ENCODE data around the gene NRARP. TPM values are rescaled to one million over a fixed set of nuclear protein-coding genes. Genes with fewer than 3 reads are reported as not detected.
A peak's percentile ranks its signal among the peaks of the same experiment; 100 is the strongest.

The NRARP gene
- total RNA-seq, 6 experiments from 2014 or later = 0.57 to 2.3 (median 0.98) TPM

- TF ChIP-seq POLR2A (IDR thresholded peaks at IDR 0.05) (no peak), CTCF (IDR thresholded peaks at IDR 0.05) (no peak)
- no peak overlapping the region for H3K27ac ChIP-seq
- WGBS (ENCODE audit: insufficient coverage, low coverage, low lambda C conversion rate, missing lambda C conversion rate) = 80% methylated on average over 3 of the region's 15 CpGs
- DNase-seq = peak in 1 of 3 donors; percentile 45
- no peaks in the 10 kb centered on the region for H3K9me3 ChIP-seq
- no peak for ATAC-seq
- no peak overlapping the region for H3K4me3 ChIP-seq
- no peaks in the 10 kb centered on the region for H3K36me3 ChIP-seq
- no peaks in the 10 kb centered on the region for H3K27me3 ChIP-seq
- H3K4me1 ChIP-seq = peaks cover 0 to 5% (median 0%) of the 10 kb centered on the region in 4 donors
- intact Hi-C loops (cut with DNase I) = loop anchor here in 1 of 2 donors (10.0 kb wide), 1 partner anchor 95 kb away; no protein-coding TSS in a partner anchor
These were observed 7.5 kb upstream of the NRARP start for GRCh38 chr9:137309368-137310188.

- ATAC-seq = no peak
- H3K36me3 ChIP-seq = no peaks in the 10 kb centered on the region
- DNase-seq = peak in 1 of 3 donors; percentile 33
- intact Hi-C loops (cut with DNase I) = loop anchor here in 1 of 2 donors (10.0 kb wide), 1 partner anchor 97 kb away; no protein-coding TSS in a partner anchor
- H3K9me3 ChIP-seq = no peaks in the 10 kb centered on the region
- H3K27me3 ChIP-seq = peaks cover 0 to 4% of the 10 kb centered on the region in 2 donors
- H3K4me1 ChIP-seq = peaks cover 0 to 5% (median 0%) of the 10 kb centered on the region in 4 donors
- no peak overlapping the region for H3K4me3 ChIP-seq
- TF ChIP-seq CTCF (IDR thresholded peaks at IDR 0.05) = no peak
- no peak for TF ChIP-seq POLR2A (IDR thresholded peaks at IDR 0.05)
- H3K27ac ChIP-seq = no peak overlapping the region
- no CpG with 5 or more reads among the region's 20 CpGs for WGBS (ENCODE audit: insufficient coverage, low coverage, low lambda C conversion rate, missing lambda C conversion rate)
These were observed 6.1 kb upstream of the NRARP start for GRCh38 chr9:137308057-137308619.

GRCh38 chr9:137307255-137308056 is 5.4 kb upstream of the NRARP start:
- DNase-seq = peak in 1 of 3 donors; percentile 26
- Histone ChIP-seq H3K36me3 (no peaks in the 10 kb centered on the region), H3K9me3 (no peaks in the 10 kb centered on the region), H3K4me3 (no peak overlapping the region), H3K27me3 (peaks cover 0 to 6% of the 10 kb centered on the region in 2 donors), H3K4me1 (peaks cover 0 to 5% (median 0%) of the 10 kb centered on the region in 4 donors), H3K27ac (no peak overlapping the region)
- intact Hi-C loops (cut with DNase I) = loop anchor here in 1 of 2 donors (10.0 kb wide), 1 partner anchor 97 kb away; no protein-coding TSS in a partner anchor
- no peak for ATAC-seq
- TF ChIP-seq CTCF (IDR thresholded peaks at IDR 0.05) (no peak), POLR2A (IDR thresholded peaks at IDR 0.05) (no peak)
- WGBS (ENCODE audit: insufficient coverage, low coverage, low lambda C conversion rate, missing lambda C conversion rate) = 14% methylated on average over 4 of the region's 30 CpGs

GRCh38 chr9:137306850-137307254 is 4.8 kb upstream of the NRARP start:
- peaks cover 0 to 6% of the 10 kb centered on the region in 2 donors for H3K27me3 ChIP-seq
- peak in 2 of 3 donors; percentile 34 to 51 for DNase-seq
- intact Hi-C loops (cut with DNase I) = loop anchor here in 1 of 2 donors (10.0 kb wide), 1 partner anchor 98 kb away; no protein-coding TSS in a partner anchor
- TF ChIP-seq CTCF (IDR thresholded peaks at IDR 0.05) = no peak
- TF ChIP-seq POLR2A (IDR thresholded peaks at IDR 0.05) = no peak
- H3K4me1 ChIP-seq = peaks cover 0 to 5% (median 0%) of the 10 kb centered on the region in 4 donors
- WGBS (ENCODE audit: insufficient coverage, low coverage, low lambda C conversion rate, missing lambda C conversion rate) = no CpG with 5 or more reads among the region's 23 CpGs
- peak in 1 of 4 donors; percentile 2 for ATAC-seq
- no peaks in the 10 kb centered on the region for H3K36me3 ChIP-seq
- H3K9me3 ChIP-seq = no peaks in the 10 kb centered on the region
- H3K4me3 ChIP-seq = no peak overlapping the region
- peak overlapping the region in 1 of 3 donors; percentile 80 for H3K27ac ChIP-seq
